WTC11 (cell line): Measurements from ENCODE around the gene HIF3A. TPM values are rescaled to one million over a fixed set of nuclear protein-coding genes. Genes with fewer than 3 reads are reported as not detected.

ENCODE experiments used
- ATAC-seq: fragments of 200-7000 bp; cut with Tn5 transposase; 2 replicates; pipeline ENCODE4 v1.10.0; 2021; ENCODE audit warnings: mild to moderate bottlenecking, moderate library complexity
- CTCF ChIA-PET: fragments of 300-600 bp; sonication (Branson Sonifier 250); formaldehyde crosslinking; loops from one replicate; lab custom pipeline; 2021; ENCODE audit warnings: antibody characterized with exemption; lab: Charles Lee
- POLR2A ChIA-PET: fragments of 350-600 bp; sonication (Branson Sonifier 250); formaldehyde crosslinking; loops from one replicate; lab custom pipeline; 2021; ENCODE audit warnings: antibody characterized with exemption; lab: Charles Lee
- DNase-seq: peaks from one replicate; pipeline ENCODE4 v3.0.0; 2021; ENCODE audit warnings: low spot score
- H3K27ac Mint-ChIP-seq: 2 replicates; pipeline ENCODE4 v1.8.0; 2021; ENCODE audit warnings: mixed read lengths
- H3K27me3 Mint-ChIP-seq: 2 replicates; pipeline ENCODE4 v1.8.0; 2021; ENCODE audit warnings: low read depth, mild to moderate bottlenecking, moderate library complexity, mixed read lengths
- H3K36me3 Mint-ChIP-seq: 2 replicates; pipeline ENCODE4 v1.8.0; 2021; ENCODE audit warnings: mixed read lengths
- H3K4me1 Mint-ChIP-seq: 2 replicates; pipeline ENCODE4 v1.8.0; 2022; ENCODE audit warnings: mixed read lengths
- H3K4me3 Mint-ChIP-seq: 2 replicates; pipeline ENCODE4 v1.8.0; 2021; ENCODE audit warnings: mild to moderate bottlenecking, moderate library complexity, mixed read lengths
- H3K9me3 Mint-ChIP-seq: 2 replicates; pipeline ENCODE4 v1.8.0; 2021; ENCODE audit warnings: mixed read lengths
- CBFB ChIP-seq: sonication (generic); formaldehyde crosslinking; IDR thresholded peaks from 2 replicates; pipeline ENCODE4 v1.8.1; 2022; ENCODE audit warnings: mild to moderate bottlenecking, low read depth, missing genetic modification reagents
- CREM ChIP-seq: sonication (generic); formaldehyde crosslinking; IDR thresholded peaks from 2 replicates; pipeline ENCODE4 v1.8.1; 2022; ENCODE audit warnings: mild to moderate bottlenecking, missing genetic modification reagents, moderate library complexity
- E2F5 ChIP-seq: sonication (generic); formaldehyde crosslinking; IDR thresholded peaks from 2 replicates; pipeline ENCODE4 v1.8.1; 2022; ENCODE audit warnings: mild to moderate bottlenecking, moderate library complexity, missing genetic modification reagents
- ESRRA ChIP-seq: sonication (generic); formaldehyde crosslinking; IDR thresholded peaks from 2 replicates; pipeline ENCODE4 v1.8.1; 2022; ENCODE audit warnings: mild to moderate bottlenecking, missing genetic modification reagents, borderline replicate concordance
- ETV6 ChIP-seq: sonication (generic); formaldehyde crosslinking; IDR thresholded peaks from 2 replicates; pipeline ENCODE4 v1.8.1; 2022; ENCODE audit warnings: mild to moderate bottlenecking, missing genetic modification reagents
- FOXP1 ChIP-seq: sonication (generic); formaldehyde crosslinking; IDR thresholded peaks from 2 replicates; pipeline ENCODE4 v1.8.0; 2022; ENCODE audit warnings: missing genetic modification reagents, mild to moderate bottlenecking, moderate library complexity, borderline replicate concordance
- KAT7 ChIP-seq: sonication (generic); formaldehyde crosslinking; IDR thresholded peaks from 2 replicates; pipeline ENCODE4 v1.8.1; 2023; ENCODE audit warnings: missing genetic modification reagents, mild to moderate bottlenecking, borderline replicate concordance
- MAX ChIP-seq: sonication (generic); formaldehyde crosslinking; IDR thresholded peaks from 2 replicates; pipeline ENCODE4 v1.8.0; 2022; ENCODE audit warnings: mild to moderate bottlenecking, missing genetic modification reagents
- NFATC4 ChIP-seq: fragments of 250-450 bp; sonication (Bioruptor Pico); IDR thresholded peaks from 2 replicates; pipeline ENCODE4 v1.9.0; 2021; ENCODE audit warnings: mild to moderate bottlenecking
- PREB ChIP-seq: sonication (generic); formaldehyde crosslinking; IDR thresholded peaks from 2 replicates; pipeline ENCODE4 v1.8.1; 2022; ENCODE audit warnings: mild to moderate bottlenecking, missing genetic modification reagents, moderate library complexity, borderline replicate concordance
- RELA ChIP-seq: sonication (generic); formaldehyde crosslinking; IDR thresholded peaks from 2 replicates; pipeline ENCODE4 v1.8.1; 2022; ENCODE audit warnings: missing genetic modification reagents, mild to moderate bottlenecking, borderline replicate concordance
- RORB ChIP-seq: fragments of 250-450 bp; sonication (Bioruptor Pico); IDR thresholded peaks from 2 replicates; pipeline ENCODE4 v1.9.0; 2021; ENCODE audit warnings: mild to moderate bottlenecking
- SMAD3 ChIP-seq: sonication (generic); formaldehyde crosslinking; IDR thresholded peaks from 2 replicates; pipeline ENCODE4 v1.8.0; 2022; ENCODE audit warnings: missing genetic modification reagents, mild to moderate bottlenecking, borderline replicate concordance
- SP1 ChIP-seq: sonication (generic); formaldehyde crosslinking; conservative IDR thresholded peaks from 2 replicates; pipeline ENCODE4 v1.8.1; 2022; ENCODE audit warnings: missing genetic modification reagents
- ZBTB21 ChIP-seq: sonication (generic); formaldehyde crosslinking; IDR thresholded peaks from 2 replicates; pipeline ENCODE4 v1.8.1; 2023; ENCODE audit warnings: mild to moderate bottlenecking, missing genetic modification reagents, borderline replicate concordance
- ZNF396 ChIP-seq: fragments of 250-450 bp; sonication (Bioruptor Pico); IDR thresholded peaks from 2 replicates; pipeline ENCODE4 v1.8.0; 2021; ENCODE audit warnings: mild to moderate bottlenecking, moderate library complexity, borderline replicate concordance
- total RNA-seq: library from RNA; stranded (reverse); gene quantifications from 3 replicates; pipeline ENCODE4 v1.2.3, GENCODE V29; 2021
- TF ChIP-seq, protein P1 (sequence below): sonication (generic); formaldehyde crosslinking; IDR thresholded peaks from 2 replicates; pipeline ENCODE4 v1.8.0; 2023; ENCODE audit warnings: missing genetic modification reagents, mild to moderate bottlenecking, borderline replicate concordance
- TF ChIP-seq, protein P2 (sequence below): fragments of 200-600 bp; IDR thresholded peaks from 2 replicates; pipeline ENCODE4 v1.8.0; 2022; ENCODE audit warnings: antibody characterized with exemption
- TF ChIP-seq, protein P3 (sequence below): sonication (generic); formaldehyde crosslinking; IDR thresholded peaks from 2 replicates; pipeline ENCODE4 v1.8.0; 2022; ENCODE audit warnings: missing genetic modification reagents

Gene HIF3A
- total RNA-seq, 1 experiment from 2014 or later: 31.8 TPM

DNA sequence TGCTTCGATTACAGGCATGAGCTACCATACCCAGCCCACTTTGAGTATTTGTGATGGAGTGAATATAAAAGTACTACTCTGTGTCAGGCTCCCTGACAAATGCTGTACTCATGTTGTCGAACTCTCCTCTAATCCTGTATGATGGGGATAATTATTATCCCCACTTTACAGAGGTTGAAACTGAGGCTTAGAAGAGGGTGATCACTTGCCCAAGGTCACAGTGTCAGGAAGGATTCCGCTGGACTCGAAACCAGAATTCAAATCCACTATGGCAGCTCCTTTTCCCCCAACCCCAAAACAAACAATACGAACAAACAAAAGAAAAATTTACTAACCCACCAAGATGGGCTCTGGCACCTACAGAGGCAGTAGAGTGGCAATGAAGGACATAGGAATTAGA is 48.3 kb downstream of the HIF3A start (continued):
- TF ChIP-seq CREM: no peak

DNA sequence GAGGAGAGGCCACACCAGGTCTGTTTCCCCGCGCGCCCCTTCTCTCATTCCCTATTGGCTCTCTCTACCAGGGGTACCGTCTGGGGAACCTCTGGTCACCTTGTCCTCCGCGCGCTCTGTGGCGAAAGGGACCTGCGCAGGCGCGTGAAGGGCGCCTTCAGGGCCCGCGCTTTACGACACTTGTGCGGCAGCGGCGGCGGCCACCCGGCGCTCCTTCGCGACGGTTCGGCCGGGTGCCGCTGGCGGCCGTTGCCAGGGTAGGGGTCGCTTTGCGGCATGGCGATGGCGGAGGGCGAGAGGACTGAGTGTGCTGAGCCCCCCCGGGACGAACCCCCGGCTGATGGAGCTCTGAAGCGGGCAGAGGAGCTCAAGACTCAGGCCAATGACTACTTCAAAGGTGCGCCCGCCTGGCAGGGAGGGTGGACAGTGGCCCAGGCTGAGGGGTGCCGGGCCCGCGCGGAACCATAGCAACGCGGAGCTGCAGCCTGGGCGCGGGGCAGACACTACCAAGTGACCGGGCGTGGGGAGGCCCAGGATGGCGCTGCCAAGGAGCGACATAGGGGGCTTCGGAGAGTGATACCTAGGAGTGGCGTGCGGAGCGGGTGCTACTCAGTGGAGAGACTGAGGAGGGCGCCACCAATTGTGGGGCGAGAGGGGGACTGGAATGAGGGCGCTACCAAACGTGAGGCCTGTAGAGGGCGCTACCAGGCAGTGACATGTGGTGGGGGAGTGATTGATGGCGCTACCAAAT is 50.2 kb downstream of the HIF3A start, which contains the start of gene PPP5C:
PPP5C (plus strand) TSS at position 267 of the 751 bp plus-strand sequence; CDS start at position 277, 10 bp downstream.
- ChIA-PET POLR2A (interaction anchor here (0.7 kb wide), 2 partner anchors 616 to 884 kb away, joined by 3 to 4 read pairs; no protein-coding TSS in a partner anchor), CTCF (interaction anchor here (0.6 to 2.9 kb wide), 13 partner anchors 9 to 654 kb away, joined by 3 to 35 read pairs (median 5); partner anchors contain the start of genes CALM3 and QPCTL)
- peak; percentile 84 for ATAC-seq
- TF ChIP-seq NFATC4 (CRISPR knock-in tag) (peak; percentile 62; the same call in 1 of the 2 replicates), MAX (CRISPR knock-in tag) (peak; percentile 64; the same call in 1 of the 2 replicates), FOXP1 (CRISPR knock-in tag) (peak; percentile 47; the same call in 1 of the 2 replicates), RORB (CRISPR knock-in tag) (no peak), ZBTB21 (CRISPR knock-in tag) (peak; percentile 86; the same call in 1 of the 2 replicates), CREM (0 out of 2 replicates have a peak, but pooled peaks have one; percentile 66), E2F5 (CRISPR knock-in tag) (peak; percentile 85; the same call in 1 of the 2 replicates), CBFB (CRISPR knock-in tag) (0 out of 2 replicates have a peak, but pooled peaks have one; percentile 48), ETV6 (peak; percentile 35; the same call in 1 of the 2 replicates), SP1 (CRISPR knock-in tag) (0 out of 2 replicates have a peak, but pooled peaks have one; percentile 37), KAT7 (0 out of 2 replicates have a peak, but pooled peaks have one; percentile 73), SMAD3 (CRISPR knock-in tag) (0 out of 2 replicates have a peak, but pooled peaks have one; percentile 69), RELA (CRISPR knock-in tag) (no peak), ZNF396 (CRISPR knock-in tag) (no peak), PREB (CRISPR knock-in tag) (no peak), ESRRA (CRISPR knock-in tag) (peak; percentile 90)
- TF ChIP-seq, protein P1, sequence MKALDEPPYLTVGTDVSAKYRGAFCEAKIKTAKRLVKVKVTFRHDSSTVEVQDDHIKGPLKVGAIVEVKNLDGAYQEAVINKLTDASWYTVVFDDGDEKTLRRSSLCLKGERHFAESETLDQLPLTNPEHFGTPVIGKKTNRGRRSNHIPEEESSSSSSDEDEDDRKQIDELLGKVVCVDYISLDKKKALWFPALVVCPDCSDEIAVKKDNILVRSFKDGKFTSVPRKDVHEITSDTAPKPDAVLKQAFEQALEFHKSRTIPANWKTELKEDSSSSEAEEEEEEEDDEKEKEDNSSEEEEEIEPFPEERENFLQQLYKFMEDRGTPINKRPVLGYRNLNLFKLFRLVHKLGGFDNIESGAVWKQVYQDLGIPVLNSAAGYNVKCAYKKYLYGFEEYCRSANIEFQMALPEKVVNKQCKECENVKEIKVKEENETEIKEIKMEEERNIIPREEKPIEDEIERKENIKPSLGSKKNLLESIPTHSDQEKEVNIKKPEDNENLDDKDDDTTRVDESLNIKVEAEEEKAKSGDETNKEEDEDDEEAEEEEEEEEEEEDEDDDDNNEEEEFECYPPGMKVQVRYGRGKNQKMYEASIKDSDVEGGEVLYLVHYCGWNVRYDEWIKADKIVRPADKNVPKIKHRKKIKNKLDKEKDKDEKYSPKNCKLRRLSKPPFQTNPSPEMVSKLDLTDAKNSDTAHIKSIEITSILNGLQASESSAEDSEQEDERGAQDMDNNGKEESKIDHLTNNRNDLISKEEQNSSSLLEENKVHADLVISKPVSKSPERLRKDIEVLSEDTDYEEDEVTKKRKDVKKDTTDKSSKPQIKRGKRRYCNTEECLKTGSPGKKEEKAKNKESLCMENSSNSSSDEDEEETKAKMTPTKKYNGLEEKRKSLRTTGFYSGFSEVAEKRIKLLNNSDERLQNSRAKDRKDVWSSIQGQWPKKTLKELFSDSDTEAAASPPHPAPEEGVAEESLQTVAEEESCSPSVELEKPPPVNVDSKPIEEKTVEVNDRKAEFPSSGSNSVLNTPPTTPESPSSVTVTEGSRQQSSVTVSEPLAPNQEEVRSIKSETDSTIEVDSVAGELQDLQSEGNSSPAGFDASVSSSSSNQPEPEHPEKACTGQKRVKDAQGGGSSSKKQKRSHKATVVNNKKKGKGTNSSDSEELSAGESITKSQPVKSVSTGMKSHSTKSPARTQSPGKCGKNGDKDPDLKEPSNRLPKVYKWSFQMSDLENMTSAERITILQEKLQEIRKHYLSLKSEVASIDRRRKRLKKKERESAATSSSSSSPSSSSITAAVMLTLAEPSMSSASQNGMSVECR (CRISPR knock-in tag): peak; percentile 87
- TF ChIP-seq, protein P2, sequence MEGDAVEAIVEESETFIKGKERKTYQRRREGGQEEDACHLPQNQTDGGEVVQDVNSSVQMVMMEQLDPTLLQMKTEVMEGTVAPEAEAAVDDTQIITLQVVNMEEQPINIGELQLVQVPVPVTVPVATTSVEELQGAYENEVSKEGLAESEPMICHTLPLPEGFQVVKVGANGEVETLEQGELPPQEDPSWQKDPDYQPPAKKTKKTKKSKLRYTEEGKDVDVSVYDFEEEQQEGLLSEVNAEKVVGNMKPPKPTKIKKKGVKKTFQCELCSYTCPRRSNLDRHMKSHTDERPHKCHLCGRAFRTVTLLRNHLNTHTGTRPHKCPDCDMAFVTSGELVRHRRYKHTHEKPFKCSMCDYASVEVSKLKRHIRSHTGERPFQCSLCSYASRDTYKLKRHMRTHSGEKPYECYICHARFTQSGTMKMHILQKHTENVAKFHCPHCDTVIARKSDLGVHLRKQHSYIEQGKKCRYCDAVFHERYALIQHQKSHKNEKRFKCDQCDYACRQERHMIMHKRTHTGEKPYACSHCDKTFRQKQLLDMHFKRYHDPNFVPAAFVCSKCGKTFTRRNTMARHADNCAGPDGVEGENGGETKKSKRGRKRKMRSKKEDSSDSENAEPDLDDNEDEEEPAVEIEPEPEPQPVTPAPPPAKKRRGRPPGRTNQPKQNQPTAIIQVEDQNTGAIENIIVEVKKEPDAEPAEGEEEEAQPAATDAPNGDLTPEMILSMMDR: peak; percentile 60; the same call in 1 of the 2 replicates
- TF ChIP-seq, protein P3, sequence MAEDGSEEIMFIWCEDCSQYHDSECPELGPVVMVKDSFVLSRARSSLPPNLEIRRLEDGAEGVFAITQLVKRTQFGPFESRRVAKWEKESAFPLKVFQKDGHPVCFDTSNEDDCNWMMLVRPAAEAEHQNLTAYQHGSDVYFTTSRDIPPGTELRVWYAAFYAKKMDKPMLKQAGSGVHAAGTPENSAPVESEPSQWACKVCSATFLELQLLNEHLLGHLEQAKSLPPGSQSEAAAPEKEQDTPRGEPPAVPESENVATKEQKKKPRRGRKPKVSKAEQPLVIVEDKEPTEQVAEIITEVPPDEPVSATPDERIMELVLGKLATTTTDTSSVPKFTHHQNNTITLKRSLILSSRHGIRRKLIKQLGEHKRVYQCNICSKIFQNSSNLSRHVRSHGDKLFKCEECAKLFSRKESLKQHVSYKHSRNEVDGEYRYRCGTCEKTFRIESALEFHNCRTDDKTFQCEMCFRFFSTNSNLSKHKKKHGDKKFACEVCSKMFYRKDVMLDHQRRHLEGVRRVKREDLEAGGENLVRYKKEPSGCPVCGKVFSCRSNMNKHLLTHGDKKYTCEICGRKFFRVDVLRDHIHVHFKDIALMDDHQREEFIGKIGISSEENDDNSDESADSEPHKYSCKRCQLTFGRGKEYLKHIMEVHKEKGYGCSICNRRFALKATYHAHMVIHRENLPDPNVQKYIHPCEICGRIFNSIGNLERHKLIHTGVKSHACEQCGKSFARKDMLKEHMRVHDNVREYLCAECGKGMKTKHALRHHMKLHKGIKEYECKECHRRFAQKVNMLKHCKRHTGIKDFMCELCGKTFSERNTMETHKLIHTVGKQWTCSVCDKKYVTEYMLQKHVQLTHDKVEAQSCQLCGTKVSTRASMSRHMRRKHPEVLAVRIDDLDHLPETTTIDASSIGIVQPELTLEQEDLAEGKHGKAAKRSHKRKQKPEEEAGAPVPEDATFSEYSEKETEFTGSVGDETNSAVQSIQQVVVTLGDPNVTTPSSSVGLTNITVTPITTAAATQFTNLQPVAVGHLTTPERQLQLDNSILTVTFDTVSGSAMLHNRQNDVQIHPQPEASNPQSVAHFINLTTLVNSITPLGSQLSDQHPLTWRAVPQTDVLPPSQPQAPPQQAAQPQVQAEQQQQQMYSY (CRISPR knock-in tag): peak; percentile 13; the same call in 1 of the 2 replicates

More for the DNA sequence above, 50.2 kb downstream of the HIF3A start, which contains the start of gene PPP5C:
- no peaks in the 10 kb centered on the region for H3K27me3 Mint-ChIP-seq
- peak within 1 kb of the TSS; percentile 92 for H3K4me3 Mint-ChIP-seq
- no peaks in the 10 kb centered on the region for H3K9me3 Mint-ChIP-seq
- H3K36me3 Mint-ChIP-seq: peaks cover 13% of the 10 kb centered on the region
- H3K27ac Mint-ChIP-seq: peak within 1 kb of the TSS; percentile 94
- peaks cover 52% of the 10 kb centered on the region for H3K4me1 Mint-ChIP-seq
- DNase-seq: peak; percentile 92
